Thoracic aorta (tissue), 2 donors: ENCODE measurements around the gene PDXK. TPM values are rescaled to one million over a fixed set of nuclear protein-coding genes. Genes with fewer than 3 reads are reported as not detected.

Experiments used
- ATAC-seq: fragments of 150-250 bp; one replicate; pipeline ENCODE4 v1.8.0; 2017; ENCODE audit warnings: low read depth; ENCODE audit not compliant: insufficient number of reproducible peaks, low FRiP score
- DNase-seq: peaks from one replicate; pipeline ENCODE4 v3.0.0-alpha.2; 2020; ENCODE audit warnings: low spot score
- H3K27ac ChIP-seq, 2 donors: fragments of 200-600 bp; sonication (generic); 1 replicate in 1 of 2; 2 replicates in 1 of 2; pipeline ENCODE4 v1.5.1; 2016; ENCODE audit warnings: mild to moderate bottlenecking in 2 of 2, moderate library complexity in 2 of 2
- H3K27me3 ChIP-seq: fragments of 200-600 bp; sonication (generic); replicated peaks from 2 replicates; pipeline ENCODE4 v1.6.0; 2016; ENCODE audit warnings: mild to moderate bottlenecking; ENCODE audit not compliant: insufficient read depth
- H3K36me3 ChIP-seq: fragments of 200-600 bp; sonication (generic); one replicate; pipeline ENCODE4 v1.5.1; 2016
- H3K4me1 ChIP-seq, 2 donors: fragments of 200-600 bp; sonication (generic); 1 replicate in 1 of 2; 2 replicates in 1 of 2; pipeline versions ENCODE4 v1.5.1 to v1.6.0; 2016; ENCODE audit warnings: low read depth in 2 of 2, mild to moderate bottlenecking in 1 of 2; ENCODE audit not compliant: control insufficient read depth in 1 of 2
- H3K4me3 ChIP-seq: fragments of 200-600 bp; sonication (generic); 2 replicates; pipeline ENCODE4 v1.5.1; 2016; ENCODE audit warnings: mild to moderate bottlenecking
- H3K9me3 ChIP-seq: fragments of 200-600 bp; sonication (generic); 2 replicates; pipeline ENCODE4 v1.5.1; 2016
- CTCF ChIP-seq: fragments of 200-600 bp; sonication (generic); IDR thresholded peaks from one replicate; pipeline ENCODE4 v1.5.1; 2019; ENCODE audit warnings: antibody characterized with exemption
- total RNA-seq, 2 donors: library from RNA; depleted of rRNA; stranded (reverse); fragments of >200 nt; gene quantifications; one replicate each; pipeline versions ENCODE4 v1.1.0 to v1.2.3, GENCODE V29; 2016

The PDXK gene
- total RNA-seq, 2 donors from 2014 or later = 52.4 to 64.7 TPM

GRCh38 chr21:43749651-43750262, 30.8 kb downstream of the PDXK start:
- no peak for TF ChIP-seq CTCF
- Histone ChIP-seq H3K27me3 (no peaks in the 10 kb centered on the region), H3K4me3 (no peak overlapping the region), H3K27ac (no peak overlapping the region), H3K36me3 (peaks cover 59% of the 10 kb centered on the region), H3K9me3 (no peaks in the 10 kb centered on the region), H3K4me1 (peaks cover 0 to 4% of the 10 kb centered on the region in 2 donors)
- DNase-seq = no peak
- ATAC-seq = no peak

DNA sequence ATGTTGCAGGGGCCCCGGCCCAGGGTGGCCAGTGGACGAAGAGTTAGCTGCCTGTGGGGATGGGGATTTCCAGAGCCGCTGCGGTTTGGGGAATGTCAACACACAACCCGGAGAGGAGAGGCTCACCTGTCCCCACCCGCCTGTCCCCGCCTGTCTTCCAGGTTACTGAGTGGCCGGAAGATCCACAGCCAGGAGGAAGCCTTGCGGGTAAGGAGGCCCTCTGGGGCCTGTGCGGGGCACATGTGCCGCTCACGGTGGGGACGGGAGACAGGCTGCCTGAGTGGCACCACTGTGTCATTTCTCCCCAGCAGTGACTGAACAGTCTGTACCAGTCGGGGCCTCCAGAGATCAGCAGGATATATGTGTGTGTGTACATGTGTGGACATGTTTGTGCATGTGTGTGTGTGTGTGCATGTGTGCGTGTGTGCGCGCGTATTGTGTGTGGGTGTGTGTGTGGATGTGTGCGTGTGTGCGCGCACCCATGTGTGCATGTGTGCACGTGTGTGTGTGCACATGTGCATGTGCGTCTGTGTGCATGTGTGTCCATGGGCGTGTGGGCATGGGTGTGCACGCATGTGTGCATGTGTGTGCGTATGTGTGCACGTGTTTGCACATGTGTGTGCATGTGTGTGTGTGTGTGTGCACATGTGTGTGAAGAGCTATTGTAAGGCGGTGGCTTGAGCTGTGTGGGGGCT, 31.6 kb downstream of the PDXK start:
- peaks cover 0 to 4% of the 10 kb centered on the region in 2 donors for H3K4me1 ChIP-seq
- H3K4me3 ChIP-seq = no peak overlapping the region
- no peak for ATAC-seq
- H3K27me3 ChIP-seq = no peaks in the 10 kb centered on the region
- TF ChIP-seq CTCF = no peak
- peaks cover 59% of the 10 kb centered on the region for H3K36me3 ChIP-seq
- H3K27ac ChIP-seq = no peak overlapping the region
- no peaks in the 10 kb centered on the region for H3K9me3 ChIP-seq
- DNase-seq = no peak

DNA sequence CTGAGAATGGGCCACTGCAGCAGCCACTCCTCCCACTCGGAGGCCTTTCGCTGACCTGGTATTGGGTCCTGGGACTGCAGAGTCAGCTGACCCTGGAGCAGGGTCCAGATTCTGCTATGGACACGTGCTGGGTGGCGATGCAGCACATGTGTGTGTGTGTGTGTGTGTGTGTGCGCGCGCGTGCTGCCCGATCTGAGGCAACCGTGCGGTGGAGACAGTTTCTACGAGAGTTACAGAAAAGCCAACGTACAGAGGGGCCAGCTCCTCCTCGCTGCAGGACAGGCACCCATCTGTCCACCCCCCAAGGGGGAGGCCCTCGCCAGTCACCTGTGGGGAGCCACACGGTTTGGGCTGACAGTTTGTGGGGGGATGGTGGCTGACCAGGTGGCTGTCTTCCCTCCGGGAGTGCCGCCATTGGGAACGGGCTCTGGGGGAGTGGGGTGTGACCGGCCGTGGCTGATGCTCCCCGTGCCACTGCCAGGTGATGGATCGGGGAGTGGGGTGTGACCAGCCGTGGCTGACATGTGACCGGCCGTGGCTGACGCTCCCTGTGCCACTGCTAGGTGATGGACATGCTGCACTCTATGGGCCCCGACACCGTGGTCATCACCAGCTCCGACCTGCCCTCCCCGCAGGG, 33.1 kb downstream of the PDXK start:
- Histone ChIP-seq H3K9me3 (no peaks in the 10 kb centered on the region), H3K36me3 (peaks cover 56% of the 10 kb centered on the region), H3K4me3 (no peak overlapping the region), H3K27me3 (no peaks in the 10 kb centered on the region), H3K27ac (no peak overlapping the region), H3K4me1 (peaks cover 3 to 11% of the 10 kb centered on the region in 2 donors)
- ATAC-seq (no peak), DNase-seq (no peak)
- TF ChIP-seq CTCF = no peak

DNA sequence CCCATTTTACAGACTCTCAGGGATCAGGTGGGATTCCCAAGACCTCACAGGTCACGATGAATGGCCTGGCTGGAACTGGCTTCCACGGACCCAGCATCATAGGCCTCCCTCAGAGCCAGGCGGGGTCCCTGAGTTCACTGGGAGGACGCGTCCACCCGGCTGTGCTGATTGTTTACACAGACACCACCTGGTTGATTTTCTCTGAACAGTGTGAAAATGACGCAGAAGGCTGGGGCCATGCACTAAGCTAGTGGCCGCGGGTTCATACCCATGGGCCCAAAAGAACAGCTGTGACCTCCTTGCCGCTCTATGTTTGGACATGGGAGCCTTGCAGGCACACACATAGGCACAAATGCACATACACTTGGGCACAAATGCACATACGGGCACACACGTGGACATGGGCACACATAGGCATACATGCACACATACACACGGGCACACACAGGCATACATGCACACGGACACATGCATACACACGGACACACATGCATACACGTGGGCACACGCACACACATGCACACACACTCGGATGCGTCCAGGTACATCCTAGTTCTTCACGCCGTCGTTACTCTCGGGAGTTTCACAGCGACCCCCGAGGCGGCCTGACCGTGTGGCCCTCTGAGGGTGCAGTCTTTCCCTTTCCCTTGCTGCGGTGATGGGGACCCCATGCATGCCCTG, 34.0 kb downstream of the PDXK start:
- H3K36me3 ChIP-seq = peaks cover 48% of the 10 kb centered on the region
- ATAC-seq (no peak), DNase-seq (no peak)
- H3K9me3 ChIP-seq = no peaks in the 10 kb centered on the region
- no peak for TF ChIP-seq CTCF
- H3K4me1 ChIP-seq = peaks cover 10 to 19% of the 10 kb centered on the region in 2 donors
- no peak overlapping the region for H3K4me3 ChIP-seq
- H3K27me3 ChIP-seq = no peaks in the 10 kb centered on the region
- H3K27ac ChIP-seq = no peak overlapping the region

GRCh38 chr21:43753439-43753799, 34.5 kb downstream of the PDXK start:
- no peak for ATAC-seq
- H3K36me3 ChIP-seq = peaks cover 47% of the 10 kb centered on the region
- H3K4me3 ChIP-seq = no peak overlapping the region
- peaks cover 11 to 22% of the 10 kb centered on the region in 2 donors for H3K4me1 ChIP-seq
- no peak for TF ChIP-seq CTCF
- no peaks in the 10 kb centered on the region for H3K27me3 ChIP-seq
- no peak overlapping the region for H3K27ac ChIP-seq
- no peak for DNase-seq
- no peaks in the 10 kb centered on the region for H3K9me3 ChIP-seq
